Measurements from ENCODE around the gene MRPL43. TPM values are rescaled to one million over a fixed set of nuclear protein-coding genes. Genes with fewer than 3 reads are reported as not detected.

The MRPL43 gene
- total and polyA plus RNA-seq, 9 of the 15 experiments (the other 6 are each of a cell fraction or from before 2014, with no cell fraction given): 15.1 to 63.7 (median 37.2) TPM

DNA sequence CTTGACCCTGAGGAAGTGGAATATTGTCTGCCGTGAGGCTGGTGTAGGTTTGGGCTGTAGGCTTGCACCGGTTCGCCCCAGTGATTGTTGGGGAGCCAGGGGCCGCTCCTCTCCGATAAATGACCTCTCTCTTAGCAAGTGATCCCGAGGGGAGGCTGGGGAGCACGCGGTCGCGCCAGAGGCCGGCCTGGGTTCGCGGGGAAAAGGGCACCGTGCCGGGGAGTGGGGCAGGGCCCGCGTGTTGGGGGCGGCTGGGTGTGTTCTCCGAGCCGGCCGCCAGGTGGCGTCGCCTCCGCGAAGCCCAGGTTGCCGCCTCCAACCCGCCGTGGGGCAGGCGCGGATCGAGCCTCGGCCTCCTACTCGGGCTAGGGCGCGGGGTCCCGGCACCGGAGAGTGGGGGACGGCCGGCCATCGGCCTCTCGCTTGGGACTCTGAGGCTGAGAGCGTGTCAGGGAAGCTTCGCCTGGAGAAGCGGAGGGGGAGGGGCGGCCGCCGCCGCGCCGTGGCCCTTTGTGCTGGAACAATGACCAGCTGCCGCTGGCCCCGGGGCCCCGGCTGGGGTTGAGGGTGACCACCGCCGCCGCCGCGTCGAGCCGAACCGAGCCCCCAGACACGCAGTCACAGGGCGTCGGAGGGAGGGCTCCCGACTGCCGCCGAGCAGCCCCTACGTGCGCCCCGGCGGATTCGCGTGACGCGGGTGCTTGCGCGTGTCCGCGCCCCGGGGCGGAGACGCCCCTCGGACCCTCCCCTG lies 11.9 kb upstream of the MRPL43 start (continued):
- TF ChIP-seq L3MBTL2 (IDR thresholded peaks at IDR 0.05): 0 out of 2 replicates have a peak, but pooled peaks have one; percentile 64
- no peak for TF ChIP-seq CHD2 (IDR thresholded peaks at IDR 0.05; ENCODE audit: low read depth, low read length)
- TF ChIP-seq TRIM25 (IDR thresholded peaks at IDR 0.05; ENCODE audit: borderline replicate concordance): no peak

DNA sequence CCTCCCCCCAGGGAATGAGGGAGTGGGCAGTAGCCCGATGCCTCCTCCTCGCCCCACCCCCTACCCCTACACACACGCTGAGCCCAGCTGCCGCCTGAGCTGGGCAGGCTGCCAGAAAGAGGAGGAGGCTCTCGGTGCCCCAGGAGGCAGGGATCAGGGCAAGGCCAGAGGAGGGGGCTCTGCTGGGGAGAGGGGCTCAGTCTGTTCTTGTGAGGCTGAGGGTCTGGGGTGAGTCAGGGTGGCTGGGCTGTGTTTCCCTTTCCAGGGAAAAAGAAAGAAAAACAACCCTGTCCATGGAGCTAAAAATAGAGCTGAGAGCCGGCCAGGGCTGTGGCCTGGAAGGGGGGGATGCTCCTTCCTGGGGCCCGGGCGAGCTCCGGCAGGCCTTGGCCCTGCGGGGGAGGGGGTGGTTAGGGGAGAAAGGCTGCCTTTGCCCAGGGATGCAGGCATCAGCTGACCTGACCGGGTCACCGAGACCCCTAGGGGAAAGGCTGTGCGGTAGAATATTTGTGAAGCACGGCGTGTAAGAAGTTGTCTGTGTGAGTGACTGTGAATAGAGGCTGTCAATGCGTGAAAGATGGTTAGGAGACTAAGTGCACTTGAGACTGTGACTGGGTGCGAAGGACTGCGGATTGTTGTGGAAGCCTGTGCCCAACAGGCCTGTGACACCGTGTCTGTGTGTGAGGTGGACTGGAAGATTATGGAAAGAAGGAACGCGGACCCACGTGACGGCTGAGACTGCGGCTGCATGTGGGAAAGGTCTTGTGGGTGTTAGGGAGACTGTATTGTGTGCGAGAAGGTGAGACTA lies 11.1 kb upstream of the MRPL43 start:
- H3K9me1 ChIP-seq (ENCODE audit: control insufficient read depth, insufficient read depth, low read length): no peaks in the 10 kb centered on the region
- H2AFZ ChIP-seq (ENCODE audit: low read depth, low read length): peak overlapping the region; percentile 86
- peak; percentile 43 for ATAC-seq
- POLR2A ChIA-PET: interaction anchor here (0.5 to 1.0 kb wide), 4 partner anchors 10 to 57 kb away, joined by 3 to 4 read pairs (median 3); no protein-coding TSS in a partner anchor
- WGBS (ENCODE audit: insufficient coverage, low coverage, missing lambda C conversion rate): under 1% methylated on average over 16 of the region's 25 CpGs
- DNase-seq (ENCODE audit: extremely low read depth in 1 of 4, low spot score in 3 of 4): peak; percentile 65 to 86 (median 75)
- no peaks in the 10 kb centered on the region for H4K20me1 ChIP-seq (replicated peaks; ENCODE audit: control insufficient read depth, insufficient read depth, low read length)
- H3K9ac ChIP-seq (ENCODE audit: insufficient read depth in 1 of 2, low read depth in 2 of 2, low read length in 2 of 2): peak overlapping the region; percentile 85 to 90
- no peaks in the 10 kb centered on the region for H3K27me3 ChIP-seq (ENCODE audit: control insufficient read depth in 2 of 2, insufficient read depth in 2 of 2, low read length in 2 of 2)
- no TSS peak for BruUV-seq (replicated peaks)
- H3K4me3 ChIP-seq: peak overlapping the region; percentile 76
- H3K79me2 ChIP-seq (ENCODE audit: control insufficient read depth, insufficient read depth, low read length): peaks cover 64% of the 10 kb centered on the region
- peaks cover 26 to 75% of the 10 kb centered on the region in 2 experiments; a peak in 4 of 5 replicates for H3K4me1 ChIP-seq (replicated peaks in 1 of 2; ENCODE audit: control insufficient read depth in 2 of 2, insufficient read depth in 2 of 2, low read length in 2 of 2)
- intact Hi-C loops (cut with micrococcal nuclease) (loop anchor here (1.0 kb wide), 1 partner anchor 13 kb away; no protein-coding TSS in a partner anchor), in situ Hi-C loops (cut with MboI) (loop anchor here (25.0 kb wide), 1 partner anchor 1039 kb away; no protein-coding TSS in a partner anchor)
- H3K9me3 ChIP-seq (replicated peaks; ENCODE audit: control insufficient read depth, insufficient read depth, low read depth, low read length): no peaks in the 10 kb centered on the region
- H3K4me2 ChIP-seq (ENCODE audit: insufficient read depth, low read length): peak overlapping the region; percentile 100
- peaks cover 36% of the 10 kb centered on the region; the same call in 2 of the 3 replicates for H3K36me3 ChIP-seq (ENCODE audit: control insufficient read depth, insufficient read depth, low read length)
- H3K27ac ChIP-seq (ENCODE audit: extremely low read depth, low read depth, low read length): peak overlapping the region; percentile 93
- FAIRE-seq: peak; percentile 37
- CTCF ChIA-PET (ENCODE audit: low intra/inter-chr PET ratio): interaction anchor here (0.6 to 9.3 kb wide), 3 partner anchors 14 to 315 kb away, joined by 3 to 150 read pairs (median 3); no protein-coding TSS in a partner anchor
- TF ChIP-seq ELF2 (CRISPR knock-in tag; IDR thresholded peaks at IDR 0.05) (no peak), SMAD1 (IDR thresholded peaks at IDR 0.05; ENCODE audit: low read depth, low read length, partially characterized antibody) (no peak), DPF2 (IDR thresholded peaks at IDR 0.05) (peak; percentile 19; the same call in 1 of the 2 replicates), PML (IDR thresholded peaks at IDR 0.05; ENCODE audit: low read length) (no peak), PKNOX1 (IDR thresholded peaks at IDR 0.05) (0 out of 2 replicates have a peak, but pooled peaks have one; percentile 17)
